ENCODE data around the gene PPM1B.

DNA sequence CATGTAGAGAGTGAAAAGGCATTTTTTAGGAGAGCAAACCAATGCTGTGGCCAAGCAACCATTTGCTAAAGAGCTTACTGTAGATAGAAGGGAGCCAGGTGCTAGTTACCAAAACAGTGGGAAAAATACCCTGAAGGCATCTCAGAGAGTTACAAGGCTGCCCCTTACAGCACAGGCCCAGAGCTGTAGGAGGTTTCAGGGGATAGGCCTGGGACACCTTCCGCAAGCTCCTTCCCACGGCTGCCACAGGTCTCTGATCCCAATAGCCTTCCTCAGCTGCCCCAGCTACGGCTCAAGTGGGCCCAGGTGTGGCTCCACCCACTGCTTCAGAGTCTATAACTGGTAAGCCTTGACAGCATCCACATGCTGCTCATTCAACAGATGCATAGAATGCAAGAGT lies 18.2 kb upstream of the PPM1B start:
- TF ChIP-seq SMC3 (IDR thresholded peaks at IDR 0.05; ENCODE audit: borderline replicate concordance, low read length) = no peak
- TF ChIP-seq, protein P1, sequence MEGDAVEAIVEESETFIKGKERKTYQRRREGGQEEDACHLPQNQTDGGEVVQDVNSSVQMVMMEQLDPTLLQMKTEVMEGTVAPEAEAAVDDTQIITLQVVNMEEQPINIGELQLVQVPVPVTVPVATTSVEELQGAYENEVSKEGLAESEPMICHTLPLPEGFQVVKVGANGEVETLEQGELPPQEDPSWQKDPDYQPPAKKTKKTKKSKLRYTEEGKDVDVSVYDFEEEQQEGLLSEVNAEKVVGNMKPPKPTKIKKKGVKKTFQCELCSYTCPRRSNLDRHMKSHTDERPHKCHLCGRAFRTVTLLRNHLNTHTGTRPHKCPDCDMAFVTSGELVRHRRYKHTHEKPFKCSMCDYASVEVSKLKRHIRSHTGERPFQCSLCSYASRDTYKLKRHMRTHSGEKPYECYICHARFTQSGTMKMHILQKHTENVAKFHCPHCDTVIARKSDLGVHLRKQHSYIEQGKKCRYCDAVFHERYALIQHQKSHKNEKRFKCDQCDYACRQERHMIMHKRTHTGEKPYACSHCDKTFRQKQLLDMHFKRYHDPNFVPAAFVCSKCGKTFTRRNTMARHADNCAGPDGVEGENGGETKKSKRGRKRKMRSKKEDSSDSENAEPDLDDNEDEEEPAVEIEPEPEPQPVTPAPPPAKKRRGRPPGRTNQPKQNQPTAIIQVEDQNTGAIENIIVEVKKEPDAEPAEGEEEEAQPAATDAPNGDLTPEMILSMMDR (IDR thresholded peaks at IDR 0.05 in 2 of 3, conservative IDR thresholded peaks at IDR 0.05 in 1 of 3; ENCODE audit: control insufficient read depth in 2 of 3, extremely low read depth in 1 of 3, insufficient read depth in 1 of 3, low read depth in 3 of 3, low read length in 3 of 3) = no peak
- TF ChIP-seq RFX5 (IDR thresholded peaks at IDR 0.05; ENCODE audit: low read depth, low read length) = no peak
- no peak for TF ChIP-seq TARDBP (IDR thresholded peaks at IDR 0.05; ENCODE audit: borderline replicate concordance)

All from GM12878 (cell line).